Activated T-helper 1 cell treated with anti-CD3 and anti-CD28 coated beads, Interleukin-12 subunit alpha, Interleukin-12 subunit beta, Interleukin-2, Interleukin-4 antibody, amounts not matched to agents 30 ng/mL and 10 ng/mL and 1 ng/mL, durations not matched to agents 14 hours and 24 hours and 36 hours (primary cell): ENCODE measurements around the gene KCND3. TPM values are rescaled to one million over a fixed set of nuclear protein-coding genes. Genes with fewer than 3 reads are reported as not detected.

Source experiments
- DNase-seq: peaks from one replicate; pipeline ENCODE4 v3.0.0; 2021; ENCODE audit warnings: low spot score
- H3K27ac Mint-ChIP-seq: one replicate; pipeline ENCODE4 v1.8.0; 2021; ENCODE audit warnings: mild to moderate bottlenecking, mixed read lengths
- H3K27me3 Mint-ChIP-seq: one replicate; pipeline ENCODE4 v1.8.0; 2022; ENCODE audit warnings: mild to moderate bottlenecking, moderate library complexity, mixed read lengths; ENCODE audit not compliant: insufficient read depth
- H3K36me3 Mint-ChIP-seq: one replicate; pipeline ENCODE4 v1.8.0; 2021; ENCODE audit warnings: low read depth, mixed read lengths
- H3K4me1 Mint-ChIP-seq: one replicate; pipeline ENCODE4 v1.8.0; 2021; ENCODE audit warnings: low read depth, mixed read lengths
- H3K4me3 Mint-ChIP-seq: one replicate; pipeline ENCODE4 v1.8.0; 2021; ENCODE audit warnings: mild to moderate bottlenecking, moderate library complexity, mixed read lengths
- H3K9me3 Mint-ChIP-seq: one replicate; pipeline ENCODE4 v1.8.0; 2021; ENCODE audit warnings: mixed read lengths
- intact Hi-C: fragments of 100-400 bp; cut with micrococcal nuclease; formaldehyde crosslinking; loops from one replicate; pipeline ENCODE4 v1.15.1; 2024
- total RNA-seq: library from RNA; stranded (reverse); gene quantifications from 2 replicates; pipeline ENCODE4 v1.2.3, GENCODE V29; 2022

The KCND3 gene
- total RNA-seq, 1 donor from 2014 or later, result not detected

GRCh38 chr1:111981871-111982270, 7.6 kb downstream of the KCND3 start:
- H3K4me3 Mint-ChIP-seq, result no peak overlapping the region
- peaks cover 6% of the 10 kb centered on the region for H3K27me3 Mint-ChIP-seq
- no peak for DNase-seq
- intact Hi-C loops, result no loop called here
- no peaks in the 10 kb centered on the region for H3K9me3 Mint-ChIP-seq
- H3K36me3 Mint-ChIP-seq, result no peaks in the 10 kb centered on the region
- H3K4me1 Mint-ChIP-seq, result no peaks in the 10 kb centered on the region
- H3K27ac Mint-ChIP-seq, result no peak overlapping the region

GRCh38 chr1:111981090-111981489, 8.4 kb downstream of the KCND3 start:
- Mint-ChIP-seq H3K36me3 (no peaks in the 10 kb centered on the region), H3K27me3 (peaks cover 8% of the 10 kb centered on the region), H3K27ac (no peak overlapping the region), H3K4me3 (no peak overlapping the region), H3K4me1 (no peaks in the 10 kb centered on the region), H3K9me3 (no peaks in the 10 kb centered on the region)
- no peak for DNase-seq
- intact Hi-C loops, result no loop called here

- Mint-ChIP-seq H3K4me3 (no peak overlapping the region), H3K27ac (no peak overlapping the region), H3K9me3 (no peaks in the 10 kb centered on the region), H3K36me3 (no peaks in the 10 kb centered on the region), H3K4me1 (no peaks in the 10 kb centered on the region), H3K27me3 (peaks cover 12% of the 10 kb centered on the region)
- intact Hi-C loops, result no loop called here
- no peak for DNase-seq
These were observed 8.8 kb downstream of the KCND3 start for GRCh38 chr1:111980686-111981085.

- no peaks in the 10 kb centered on the region for H3K36me3 Mint-ChIP-seq
- no peak overlapping the region for H3K27ac Mint-ChIP-seq
- H3K9me3 Mint-ChIP-seq, result no peaks in the 10 kb centered on the region
- H3K4me3 Mint-ChIP-seq, result no peak overlapping the region
- DNase-seq, result no peak
- H3K27me3 Mint-ChIP-seq, result peaks cover 13% of the 10 kb centered on the region
- intact Hi-C loops, result no loop called here
- H3K4me1 Mint-ChIP-seq, result no peaks in the 10 kb centered on the region
These were observed 10.8 kb downstream of the KCND3 start for GRCh38 chr1:111978695-111979094.

- no peaks in the 10 kb centered on the region for H3K9me3 Mint-ChIP-seq
- intact Hi-C loops, result no loop called here
- peaks cover 13% of the 10 kb centered on the region for H3K27me3 Mint-ChIP-seq
- no peak overlapping the region for H3K27ac Mint-ChIP-seq
- no peak for DNase-seq
- H3K36me3 Mint-ChIP-seq, result no peaks in the 10 kb centered on the region
- no peak overlapping the region for H3K4me3 Mint-ChIP-seq
- H3K4me1 Mint-ChIP-seq, result no peaks in the 10 kb centered on the region
These were observed 12.1 kb downstream of the KCND3 start for GRCh38 chr1:111977378-111977777.

GRCh38 chr1:111976842-111977241, 12.6 kb downstream of the KCND3 start:
- intact Hi-C loops, result no loop called here
- no peaks in the 10 kb centered on the region for H3K4me1 Mint-ChIP-seq
- H3K9me3 Mint-ChIP-seq, result no peaks in the 10 kb centered on the region
- DNase-seq, result no peak
- H3K36me3 Mint-ChIP-seq, result no peaks in the 10 kb centered on the region
- peaks cover 13% of the 10 kb centered on the region for H3K27me3 Mint-ChIP-seq
- no peak overlapping the region for H3K27ac Mint-ChIP-seq
- no peak overlapping the region for H3K4me3 Mint-ChIP-seq

- Mint-ChIP-seq H3K9me3 (no peaks in the 10 kb centered on the region), H3K27me3 (peaks cover 16% of the 10 kb centered on the region), H3K4me3 (no peak overlapping the region), H3K4me1 (no peaks in the 10 kb centered on the region), H3K36me3 (no peaks in the 10 kb centered on the region), H3K27ac (no peak overlapping the region)
- DNase-seq, result no peak
- intact Hi-C loops, result no loop called here
These were observed 13.1 kb downstream of the KCND3 start for GRCh38 chr1:111976332-111976731.

- Mint-ChIP-seq H3K4me1 (no peaks in the 10 kb centered on the region), H3K36me3 (no peaks in the 10 kb centered on the region), H3K4me3 (no peak overlapping the region), H3K27me3 (peaks cover 22% of the 10 kb centered on the region), H3K9me3 (no peaks in the 10 kb centered on the region), H3K27ac (no peak overlapping the region)
- DNase-seq, result no peak
- intact Hi-C loops, result no loop called here
These were observed 16.2 kb downstream of the KCND3 start for GRCh38 chr1:111973150-111973790.

GRCh38 chr1:111971396-111971795, 18.1 kb downstream of the KCND3 start:
- no peak overlapping the region for H3K27ac Mint-ChIP-seq
- intact Hi-C loops, result no loop called here
- H3K9me3 Mint-ChIP-seq, result no peaks in the 10 kb centered on the region
- no peaks in the 10 kb centered on the region for H3K36me3 Mint-ChIP-seq
- H3K4me1 Mint-ChIP-seq, result no peaks in the 10 kb centered on the region
- H3K4me3 Mint-ChIP-seq, result no peak overlapping the region
- peaks cover 21% of the 10 kb centered on the region for H3K27me3 Mint-ChIP-seq
- DNase-seq, result no peak

GRCh38 chr1:111968511-111968910, 21.0 kb downstream of the KCND3 start:
- H3K4me1 Mint-ChIP-seq, result no peaks in the 10 kb centered on the region
- peaks cover 22% of the 10 kb centered on the region for H3K27me3 Mint-ChIP-seq
- DNase-seq, result no peak
- intact Hi-C loops, result no loop called here
- H3K27ac Mint-ChIP-seq, result no peak overlapping the region
- H3K9me3 Mint-ChIP-seq, result no peaks in the 10 kb centered on the region
- H3K36me3 Mint-ChIP-seq, result no peaks in the 10 kb centered on the region
- H3K4me3 Mint-ChIP-seq, result no peak overlapping the region

GRCh38 chr1:111967886-111968285, 21.6 kb downstream of the KCND3 start:
- Mint-ChIP-seq H3K27me3 (peaks cover 27% of the 10 kb centered on the region), H3K4me3 (no peak overlapping the region), H3K4me1 (no peaks in the 10 kb centered on the region), H3K27ac (no peak overlapping the region), H3K9me3 (no peaks in the 10 kb centered on the region), H3K36me3 (no peaks in the 10 kb centered on the region)
- intact Hi-C loops, result no loop called here
- DNase-seq, result no peak

- Mint-ChIP-seq H3K4me3 (no peak overlapping the region), H3K27ac (no peak overlapping the region)
- intact Hi-C loops, result no loop called here
These were observed 22.3 kb downstream of the KCND3 start for GRCh38 chr1:111967067-111967690.

GRCh38 chr1:111965781-111966443, 23.6 kb downstream of the KCND3 start:
- no peak overlapping the region for H3K27ac Mint-ChIP-seq

More at GRCh38 chr1:111967067-111967690, 22.3 kb downstream of the KCND3 start:
- Mint-ChIP-seq H3K9me3 (no peaks in the 10 kb centered on the region), H3K36me3 (no peaks in the 10 kb centered on the region), H3K4me1 (no peaks in the 10 kb centered on the region), H3K27me3 (peaks cover 30% of the 10 kb centered on the region)
- DNase-seq, result no peak

More at GRCh38 chr1:111965781-111966443, 23.6 kb downstream of the KCND3 start:
- intact Hi-C loops, result no loop called here
- Mint-ChIP-seq H3K36me3 (no peaks in the 10 kb centered on the region), H3K4me3 (no peak overlapping the region), H3K27me3 (peaks cover 27% of the 10 kb centered on the region), H3K9me3 (no peaks in the 10 kb centered on the region), H3K4me1 (no peaks in the 10 kb centered on the region)
- DNase-seq, result no peak
